ENCODE results near the gene ZSWIM4.

ZSWIM4 gene

DNA sequence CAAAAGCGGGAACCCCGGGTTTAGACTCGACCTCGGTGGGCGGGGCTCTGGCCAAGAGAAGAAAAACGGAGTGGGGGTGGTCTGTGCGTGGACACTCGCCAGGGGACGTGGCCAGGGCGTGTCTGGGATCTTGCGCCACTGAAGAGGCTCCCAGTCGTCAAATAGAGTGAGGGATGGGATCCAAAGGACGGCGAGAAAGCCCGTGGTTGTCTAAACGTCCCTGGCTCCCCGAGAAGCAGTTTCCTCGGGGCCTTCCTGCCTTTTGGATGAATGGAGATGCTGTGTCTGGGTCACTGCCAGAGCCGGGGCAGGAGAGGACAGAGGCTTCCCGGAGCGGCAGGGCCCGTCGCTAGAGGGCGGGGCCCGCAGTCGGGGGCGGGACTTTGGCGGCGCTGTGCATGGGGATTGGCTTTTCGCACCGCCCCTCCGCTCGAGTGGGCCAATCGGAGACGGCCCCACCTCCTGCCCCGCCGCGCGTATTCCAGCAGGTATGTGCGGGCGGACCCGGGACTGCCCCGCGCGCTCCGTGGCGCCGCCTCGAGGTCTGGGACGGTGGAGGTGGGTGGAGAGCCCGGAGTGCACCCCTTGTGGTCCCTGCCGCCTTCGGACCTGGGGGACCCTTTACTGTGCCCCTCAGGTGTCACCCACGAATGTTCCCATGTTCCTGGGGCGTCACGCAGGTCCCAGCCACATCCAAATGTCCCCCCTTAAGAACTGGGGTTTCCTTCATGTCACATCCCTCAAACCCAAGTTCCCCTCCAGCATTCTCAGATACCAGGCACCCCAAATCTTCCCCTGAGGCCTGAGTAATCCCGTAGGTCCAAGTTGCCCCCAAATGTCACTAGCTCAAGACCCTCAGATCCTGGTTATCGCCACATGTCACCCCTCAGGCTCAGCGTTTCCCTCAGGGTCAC is 38.3 kb downstream of the ZSWIM4 start:
- DNase-seq (ENCODE audit: low read depth), result peak; percentile 31
- no peak overlapping the region for H3K4me3 ChIP-seq (ENCODE audit: low read depth, low read length)
- TF ChIP-seq MYC (IDR thresholded peaks at IDR 0.05; ENCODE audit: low read depth, low read length) (no peak), POLR2A (IDR thresholded peaks at IDR 0.05; ENCODE audit: extremely low read depth, insufficient read length) (no peak)
- TF ChIP-seq, protein P1, sequence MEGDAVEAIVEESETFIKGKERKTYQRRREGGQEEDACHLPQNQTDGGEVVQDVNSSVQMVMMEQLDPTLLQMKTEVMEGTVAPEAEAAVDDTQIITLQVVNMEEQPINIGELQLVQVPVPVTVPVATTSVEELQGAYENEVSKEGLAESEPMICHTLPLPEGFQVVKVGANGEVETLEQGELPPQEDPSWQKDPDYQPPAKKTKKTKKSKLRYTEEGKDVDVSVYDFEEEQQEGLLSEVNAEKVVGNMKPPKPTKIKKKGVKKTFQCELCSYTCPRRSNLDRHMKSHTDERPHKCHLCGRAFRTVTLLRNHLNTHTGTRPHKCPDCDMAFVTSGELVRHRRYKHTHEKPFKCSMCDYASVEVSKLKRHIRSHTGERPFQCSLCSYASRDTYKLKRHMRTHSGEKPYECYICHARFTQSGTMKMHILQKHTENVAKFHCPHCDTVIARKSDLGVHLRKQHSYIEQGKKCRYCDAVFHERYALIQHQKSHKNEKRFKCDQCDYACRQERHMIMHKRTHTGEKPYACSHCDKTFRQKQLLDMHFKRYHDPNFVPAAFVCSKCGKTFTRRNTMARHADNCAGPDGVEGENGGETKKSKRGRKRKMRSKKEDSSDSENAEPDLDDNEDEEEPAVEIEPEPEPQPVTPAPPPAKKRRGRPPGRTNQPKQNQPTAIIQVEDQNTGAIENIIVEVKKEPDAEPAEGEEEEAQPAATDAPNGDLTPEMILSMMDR (IDR thresholded peaks at IDR 0.05; ENCODE audit: low read depth, low read length), result no peak
- TF ChIP-seq, protein P2, sequence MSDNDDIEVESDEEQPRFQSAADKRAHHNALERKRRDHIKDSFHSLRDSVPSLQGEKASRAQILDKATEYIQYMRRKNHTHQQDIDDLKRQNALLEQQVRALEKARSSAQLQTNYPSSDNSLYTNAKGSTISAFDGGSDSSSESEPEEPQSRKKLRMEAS (IDR thresholded peaks at IDR 0.05; ENCODE audit: low read depth, low read length), result no peak

DNA sequence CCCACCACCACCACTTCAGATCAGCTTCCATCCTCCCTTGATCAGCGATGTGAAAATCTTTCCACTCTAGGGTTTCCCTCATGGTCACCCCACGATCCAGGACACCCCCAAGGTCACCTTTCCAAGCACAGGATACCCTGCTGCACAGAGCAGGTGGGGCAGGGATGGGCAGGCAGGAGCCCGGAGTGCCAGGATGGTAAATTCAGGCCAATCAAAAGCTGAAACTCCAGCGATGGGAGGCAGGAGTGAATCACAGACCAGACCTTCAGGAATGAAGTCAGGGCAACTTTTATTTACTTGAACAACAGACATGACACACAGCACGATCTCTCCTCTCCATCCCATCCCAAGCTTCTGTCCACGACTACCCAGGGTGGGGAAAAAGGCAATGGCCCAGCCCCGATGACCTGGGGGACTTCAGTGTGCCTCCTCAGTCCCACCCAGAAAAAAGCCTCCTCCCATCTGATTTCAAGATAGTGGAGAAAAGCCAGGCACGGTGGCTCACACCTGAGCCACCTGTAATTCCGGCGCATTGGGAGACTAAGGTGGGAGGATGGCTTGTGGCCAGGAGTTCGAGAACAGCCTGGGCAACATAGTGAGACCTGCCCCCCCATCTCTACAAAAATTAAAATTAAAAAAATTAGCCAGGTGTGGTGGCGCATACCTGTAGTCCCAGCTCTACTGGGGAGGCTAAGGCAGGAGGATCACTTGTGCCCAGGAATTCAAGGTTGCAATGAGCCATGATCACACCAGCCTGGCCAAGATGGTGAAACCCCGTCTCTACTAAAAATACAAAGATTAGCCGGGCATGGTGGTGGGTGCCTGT is 39.2 kb downstream of the ZSWIM4 start:
- DNase-seq (ENCODE audit: low read depth), result no peak
- TF ChIP-seq, protein P1 (IDR thresholded peaks at IDR 0.05; ENCODE audit: low read depth, low read length), result no peak
- TF ChIP-seq, protein P2 (IDR thresholded peaks at IDR 0.05; ENCODE audit: low read depth, low read length), result no peak
- TF ChIP-seq MYC (IDR thresholded peaks at IDR 0.05; ENCODE audit: low read depth, low read length) (no peak), POLR2A (IDR thresholded peaks at IDR 0.05; ENCODE audit: extremely low read depth, insufficient read length) (no peak)
- no peak overlapping the region for H3K4me3 ChIP-seq (ENCODE audit: low read depth, low read length)

DNA sequence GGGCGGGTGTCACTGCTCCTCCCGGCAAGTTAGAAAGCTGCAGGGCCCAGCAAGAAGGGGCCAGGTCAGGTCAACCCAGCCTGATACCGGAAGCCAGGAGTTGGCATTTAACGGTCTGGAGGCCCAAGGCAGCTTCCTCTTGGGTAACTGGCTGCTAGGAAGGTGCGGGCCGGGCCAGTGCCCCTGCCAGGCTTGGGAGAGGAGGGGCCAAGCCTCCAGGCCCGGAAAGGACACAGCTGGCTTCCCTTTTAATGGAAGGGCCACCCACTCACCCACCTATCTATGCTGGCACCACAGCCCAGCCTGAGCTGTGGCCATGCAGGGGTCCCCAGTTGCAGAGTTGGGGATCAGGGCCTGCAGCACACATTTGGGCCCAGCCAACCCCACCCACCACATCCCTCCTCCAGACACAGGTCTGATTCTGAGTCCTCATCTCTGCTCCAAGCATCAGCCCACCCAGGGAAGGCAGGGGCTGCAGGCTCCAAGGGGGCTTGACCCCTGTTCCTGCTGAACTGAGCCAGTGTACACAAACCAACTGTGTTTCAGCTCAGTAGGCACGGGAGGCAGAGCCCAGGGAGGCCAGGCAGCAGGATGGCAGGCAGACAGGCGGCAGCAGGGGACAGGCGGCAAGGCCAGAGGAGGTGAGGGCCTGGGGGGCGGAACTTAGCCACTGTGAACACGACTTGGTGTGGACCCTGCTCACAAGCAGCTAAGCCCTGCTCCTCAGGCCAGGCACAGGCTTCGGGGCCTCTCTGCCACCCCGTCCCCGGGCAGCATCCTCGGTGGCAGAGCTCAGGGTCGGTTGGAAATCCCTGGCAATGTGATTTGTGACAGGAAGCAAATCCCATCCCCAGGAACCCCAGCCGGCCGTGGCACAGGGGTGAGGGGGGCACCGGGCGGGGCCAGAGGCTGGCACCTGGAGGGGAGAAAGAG is 40.8 kb downstream of the ZSWIM4 start:
- TF ChIP-seq MYC (IDR thresholded peaks at IDR 0.05; ENCODE audit: low read depth, low read length), result 0 out of 2 replicates have a peak, but pooled peaks have one; percentile 62
- TF ChIP-seq, protein P2 (IDR thresholded peaks at IDR 0.05; ENCODE audit: low read depth, low read length), result 0 out of 2 replicates have a peak, but pooled peaks have one; percentile 10
- TF ChIP-seq, protein P1 (IDR thresholded peaks at IDR 0.05; ENCODE audit: low read depth, low read length), result no peak
- TF ChIP-seq POLR2A (IDR thresholded peaks at IDR 0.05; ENCODE audit: extremely low read depth, insufficient read length), result peak; percentile 46
- H3K4me3 ChIP-seq (ENCODE audit: low read depth, low read length), result peak overlapping the region; percentile 38
- DNase-seq (ENCODE audit: low read depth), result peak; percentile 97

DNA sequence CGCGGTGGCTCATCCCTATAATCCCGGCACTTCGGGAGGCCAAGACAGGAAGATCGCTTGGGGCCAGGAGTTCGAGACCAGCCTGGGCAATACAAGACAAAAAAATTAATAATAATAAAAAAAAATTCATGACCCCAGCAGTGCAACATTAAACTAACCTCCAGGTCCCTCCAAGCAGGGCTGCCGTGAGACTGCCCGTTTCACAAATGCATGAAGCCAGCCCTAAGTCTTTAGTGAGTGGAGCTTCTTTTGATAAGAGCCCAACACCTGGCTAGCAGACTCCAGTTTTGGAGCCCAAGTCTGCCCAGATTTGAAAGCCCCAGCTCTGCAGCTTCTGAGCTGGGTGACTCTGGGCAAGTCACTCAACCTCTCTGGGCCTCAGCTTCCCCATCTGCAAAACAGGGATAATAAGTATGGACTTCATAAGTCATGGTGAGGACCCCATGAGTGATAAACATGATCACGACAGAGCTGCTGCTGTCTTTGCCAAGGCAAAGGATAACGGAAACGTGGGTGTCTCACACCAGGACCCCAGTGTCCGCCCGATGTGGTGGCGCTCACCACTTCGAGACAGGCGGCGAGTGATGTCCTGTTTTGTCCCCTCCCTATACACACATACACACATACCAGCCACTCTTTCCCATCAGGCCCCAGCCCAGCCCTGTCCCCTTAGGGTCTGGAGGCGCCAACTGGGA is 43.3 kb downstream of the ZSWIM4 start:
- H3K4me3 ChIP-seq (ENCODE audit: low read depth, low read length), result peak overlapping the region; percentile 83
- TF ChIP-seq, protein P2 (IDR thresholded peaks at IDR 0.05; ENCODE audit: low read depth, low read length), result no peak; the same call in 1 of the 2 replicates
- TF ChIP-seq MYC (IDR thresholded peaks at IDR 0.05; ENCODE audit: low read depth, low read length) (no peak), POLR2A (IDR thresholded peaks at IDR 0.05; ENCODE audit: extremely low read depth, insufficient read length) (no peak)
- TF ChIP-seq, protein P1 (IDR thresholded peaks at IDR 0.05; ENCODE audit: low read depth, low read length), result no peak
- DNase-seq (ENCODE audit: low read depth), result no peak
